Measurements from ENCODE around the gene UNK.

The UNK gene

GRCh38 chr17:75822119-75822799, 37.7 kb downstream of the UNK start:
- DNase-seq: peak; percentile 23

DNA sequence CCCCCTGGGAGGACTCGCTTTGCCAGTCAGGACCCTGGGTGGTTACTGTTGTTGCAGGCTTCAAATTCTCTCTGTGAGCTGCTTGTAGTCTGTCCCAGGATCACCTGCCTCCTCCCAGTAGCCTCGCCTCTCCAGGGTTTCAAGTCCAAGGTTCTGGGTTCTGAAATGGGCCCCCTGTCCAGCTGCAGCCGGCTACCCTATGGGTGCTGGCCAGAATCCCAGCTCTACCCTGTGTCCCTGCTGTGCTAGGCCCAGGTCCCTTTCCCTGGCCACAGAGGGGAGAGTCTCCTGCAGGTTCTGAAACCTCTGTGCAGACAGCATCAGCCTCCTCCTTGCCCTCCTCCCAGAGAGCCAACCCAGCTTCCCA, 38.2 kb downstream of the UNK start:
- no peak for DNase-seq

DNA sequence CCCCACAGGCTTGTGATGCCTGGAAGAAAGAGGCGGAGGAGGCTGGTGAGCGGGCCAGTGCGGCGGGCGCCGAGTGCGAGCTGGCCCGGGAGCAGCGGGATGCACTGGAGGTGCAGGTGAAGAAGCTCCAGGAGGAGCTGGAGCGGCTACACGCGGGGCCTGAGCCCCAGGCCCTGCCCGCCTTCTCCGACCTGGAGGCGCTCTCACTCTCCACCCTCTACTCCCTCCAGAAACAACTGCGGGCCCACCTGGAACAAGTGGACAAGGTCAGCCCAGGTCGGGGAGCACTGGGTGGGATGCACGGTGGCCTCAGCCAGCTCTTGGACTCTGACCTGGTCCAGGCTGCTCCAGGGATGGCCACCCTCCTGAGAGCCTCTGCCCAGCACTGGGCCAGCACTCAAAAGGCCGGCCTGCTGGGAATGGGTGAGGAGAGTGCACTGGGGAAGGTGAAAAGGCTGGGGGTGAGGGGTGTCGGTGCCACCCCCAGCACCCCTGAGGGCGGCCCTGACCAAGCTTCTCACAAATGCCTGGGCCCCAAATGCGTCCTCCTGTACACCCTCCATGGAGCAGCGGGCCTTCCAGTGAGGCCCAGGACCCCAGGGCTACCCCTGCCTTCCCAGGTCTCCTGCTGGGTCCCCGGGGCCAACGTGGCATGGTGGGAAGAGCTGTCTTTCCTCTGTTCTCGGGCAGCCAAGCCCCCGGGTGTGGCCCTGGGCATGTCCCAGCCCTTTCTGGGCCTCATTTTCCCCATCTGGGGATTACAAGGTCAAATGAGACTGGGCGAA, 38.8 kb downstream of the UNK start:
- DNase-seq: no peak

- no peak for DNase-seq
Measured at GRCh38 chr17:75824050-75824552, 39.5 kb downstream of the UNK start.

- no peak for DNase-seq
Measured at GRCh38 chr17:75824666-75825065, 40.1 kb downstream of the UNK start.

- no peak for DNase-seq
Measured at GRCh38 chr17:75825149-75825552, 40.5 kb downstream of the UNK start.

DNA sequence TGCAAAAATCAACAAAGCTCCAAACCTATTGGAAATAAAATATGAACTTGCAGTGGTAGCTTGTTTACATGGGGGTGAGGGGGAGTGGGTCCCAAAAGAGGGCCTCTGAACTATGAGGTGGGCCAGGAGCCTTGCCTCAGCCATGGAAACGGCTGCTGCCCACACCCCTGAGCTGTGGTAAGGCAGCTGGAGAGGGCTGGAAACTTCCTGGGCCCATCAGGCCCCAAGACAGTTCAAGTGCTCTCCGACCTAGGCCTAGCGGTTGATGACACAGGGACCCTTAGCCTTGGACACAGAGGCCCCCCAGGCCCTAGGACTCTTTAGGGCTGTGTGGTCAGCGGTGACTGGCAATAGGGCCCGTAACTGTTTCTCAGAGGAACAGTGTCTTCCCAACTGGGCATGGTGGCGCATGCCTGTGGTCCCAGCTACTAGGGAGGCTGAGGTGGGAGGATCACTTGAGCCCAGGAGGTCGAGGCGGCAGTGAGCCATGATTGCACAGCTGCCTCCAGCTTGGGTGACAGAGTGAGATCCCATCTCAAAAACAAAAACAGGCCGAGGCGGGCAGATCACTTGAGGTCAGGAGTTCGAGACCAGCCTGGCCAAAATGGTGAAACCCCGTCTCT, 41.3 kb downstream of the UNK start:
- DNase-seq: no peak

- no peak for DNase-seq
Measured at GRCh38 chr17:75826561-75827307, 42.1 kb downstream of the UNK start.

DNA sequence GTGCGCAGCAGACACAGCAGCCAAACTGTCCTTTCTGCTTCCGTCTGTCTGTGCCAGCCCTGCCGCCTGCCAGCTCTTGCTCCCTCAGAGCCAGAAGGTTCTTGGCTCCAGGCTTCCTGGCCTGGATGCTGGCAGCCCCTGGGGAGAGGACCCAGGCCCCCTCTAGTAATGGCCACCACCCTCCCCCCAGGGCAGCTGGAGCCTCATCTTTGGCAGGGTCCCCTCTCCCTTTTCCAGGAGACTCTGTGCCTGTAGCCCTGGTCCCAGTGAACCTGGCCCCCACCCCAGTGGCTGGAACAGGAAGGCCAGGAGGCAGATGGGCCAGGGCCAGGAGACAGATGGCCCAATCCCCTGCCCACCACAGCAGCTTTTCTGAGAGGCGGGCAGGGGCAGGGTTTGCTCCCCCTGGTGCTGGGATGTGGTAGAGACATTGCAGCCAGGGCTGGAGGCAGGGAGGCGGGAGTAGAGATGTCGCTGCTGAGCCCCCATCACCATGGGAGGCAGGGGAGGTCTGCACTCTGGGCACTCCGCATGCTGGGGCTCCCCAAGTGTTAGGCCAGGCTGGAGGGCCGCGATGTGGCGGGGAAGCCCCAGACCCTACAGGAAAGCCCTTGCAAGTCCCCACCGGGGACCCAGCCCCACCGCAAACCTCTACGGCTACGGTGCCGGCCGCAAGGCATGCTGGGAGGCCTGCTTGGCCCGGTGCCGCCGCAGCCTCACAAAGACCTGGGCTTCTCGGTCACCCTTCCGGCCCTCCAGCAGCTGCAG, 42.9 kb downstream of the UNK start:
- DNase-seq: peak; percentile 86

DNA sequence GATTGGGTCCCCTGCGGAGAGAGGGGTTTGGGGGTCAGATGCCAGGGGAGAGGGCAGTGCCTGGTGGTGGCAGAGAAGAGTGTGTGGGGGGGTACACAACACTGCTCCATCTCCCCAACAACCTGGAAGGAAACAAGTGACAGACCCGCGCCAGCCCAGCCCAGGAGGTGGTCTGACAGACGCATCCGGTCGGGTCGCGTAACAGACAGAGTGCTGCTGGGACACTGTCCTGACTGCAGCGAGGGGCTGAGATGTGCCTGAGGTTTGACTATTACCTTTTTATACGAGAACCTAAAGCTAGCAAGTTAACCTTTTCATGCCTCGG, 43.4 kb downstream of the UNK start:
- no peak for DNase-seq

DNA sequence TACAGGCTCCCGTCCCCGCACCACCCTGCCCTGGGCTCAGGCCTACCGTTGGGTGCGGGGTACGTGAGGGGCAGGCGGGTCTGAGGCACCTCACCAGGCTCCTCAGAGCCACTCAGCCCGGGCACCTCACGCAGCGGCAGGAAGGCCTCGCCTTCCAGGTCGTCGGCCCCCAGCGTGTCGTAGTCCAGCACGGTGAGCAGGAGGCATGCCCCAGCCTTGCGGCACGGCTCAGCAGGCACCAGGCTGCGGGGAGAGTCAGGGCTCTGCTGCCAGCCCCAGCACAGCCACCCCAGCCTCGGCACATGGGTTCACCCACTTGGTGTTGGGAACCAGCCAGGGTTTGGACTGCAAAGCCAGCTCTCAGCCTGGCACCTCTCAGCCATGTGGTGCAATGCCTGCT, 44.1 kb downstream of the UNK start:
- DNase-seq: no peak

DNA sequence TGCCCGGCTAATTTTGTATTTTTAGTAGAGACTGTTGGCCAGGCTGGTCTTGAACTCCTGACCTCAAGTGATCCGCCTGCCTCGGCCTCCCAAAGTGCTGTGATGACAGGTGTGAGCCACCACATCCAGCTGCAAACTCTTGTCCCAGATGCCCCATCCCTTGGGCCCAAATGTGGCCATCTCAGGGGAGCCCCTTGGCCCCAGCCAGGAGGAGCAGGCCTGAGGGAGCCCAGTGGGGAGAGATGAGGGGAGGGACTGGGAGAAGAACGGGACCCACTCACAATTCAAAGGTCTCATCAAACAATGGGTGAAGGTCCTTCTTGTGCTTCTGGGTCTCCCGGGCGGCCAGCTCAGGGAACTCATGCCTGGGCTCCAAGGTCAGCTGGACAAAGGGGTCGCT, 45.1 kb downstream of the UNK start:
- no peak for DNase-seq

- DNase-seq: no peak
Measured at GRCh38 chr17:75830164-75831031, 45.8 kb downstream of the UNK start.

DNA sequence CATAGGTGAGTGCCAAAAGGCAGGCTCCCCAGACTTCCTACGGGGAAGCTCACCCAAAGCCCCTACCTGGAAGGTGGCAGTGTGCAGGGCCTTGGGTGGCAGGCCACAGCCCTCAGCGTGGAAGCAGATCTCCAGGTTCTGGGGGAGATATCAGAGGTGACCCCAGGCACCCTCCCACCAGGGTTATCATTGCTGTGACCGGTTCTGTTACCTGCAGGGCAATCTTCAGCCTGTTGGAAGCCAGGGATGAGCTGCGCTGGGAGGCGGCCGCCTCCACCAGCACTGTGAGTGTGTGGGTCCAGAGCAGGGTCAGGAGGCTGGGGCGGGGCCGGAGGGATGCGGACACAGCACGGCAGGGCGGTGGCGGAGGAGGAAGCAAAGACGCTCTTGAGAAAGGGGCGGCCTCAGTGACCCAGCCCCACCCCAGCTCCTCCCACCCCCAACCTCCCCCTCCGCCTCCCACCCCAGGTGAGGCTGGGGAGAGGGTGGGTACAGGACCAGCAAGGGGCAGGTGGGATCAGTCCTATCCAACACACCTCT, 46.5 kb downstream of the UNK start:
- no peak for DNase-seq

DNA sequence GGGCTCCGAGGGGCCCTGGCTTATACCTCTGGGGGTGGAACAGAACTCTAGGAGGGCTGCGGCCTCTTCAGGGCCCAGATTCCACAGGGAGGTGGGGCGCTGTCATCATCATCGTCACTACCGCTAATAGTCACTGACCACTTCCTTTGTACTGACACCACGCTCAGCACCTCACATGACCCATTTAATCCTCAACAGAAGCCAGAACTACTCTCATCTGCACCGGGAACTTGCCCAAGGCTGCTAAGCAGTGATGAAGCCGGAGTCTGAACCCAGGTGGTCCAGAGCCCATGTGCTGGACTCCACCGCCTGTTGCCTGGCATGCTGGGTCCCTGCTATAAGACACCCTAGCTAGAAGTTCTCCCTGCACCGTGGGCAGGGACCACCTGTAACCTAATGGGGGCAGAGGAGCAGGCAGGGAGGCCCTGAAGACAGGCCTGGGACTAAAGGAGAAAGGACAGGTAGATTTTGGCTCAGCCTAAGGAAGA, 47.6 kb downstream of the UNK start:
- DNase-seq: no peak

DNA sequence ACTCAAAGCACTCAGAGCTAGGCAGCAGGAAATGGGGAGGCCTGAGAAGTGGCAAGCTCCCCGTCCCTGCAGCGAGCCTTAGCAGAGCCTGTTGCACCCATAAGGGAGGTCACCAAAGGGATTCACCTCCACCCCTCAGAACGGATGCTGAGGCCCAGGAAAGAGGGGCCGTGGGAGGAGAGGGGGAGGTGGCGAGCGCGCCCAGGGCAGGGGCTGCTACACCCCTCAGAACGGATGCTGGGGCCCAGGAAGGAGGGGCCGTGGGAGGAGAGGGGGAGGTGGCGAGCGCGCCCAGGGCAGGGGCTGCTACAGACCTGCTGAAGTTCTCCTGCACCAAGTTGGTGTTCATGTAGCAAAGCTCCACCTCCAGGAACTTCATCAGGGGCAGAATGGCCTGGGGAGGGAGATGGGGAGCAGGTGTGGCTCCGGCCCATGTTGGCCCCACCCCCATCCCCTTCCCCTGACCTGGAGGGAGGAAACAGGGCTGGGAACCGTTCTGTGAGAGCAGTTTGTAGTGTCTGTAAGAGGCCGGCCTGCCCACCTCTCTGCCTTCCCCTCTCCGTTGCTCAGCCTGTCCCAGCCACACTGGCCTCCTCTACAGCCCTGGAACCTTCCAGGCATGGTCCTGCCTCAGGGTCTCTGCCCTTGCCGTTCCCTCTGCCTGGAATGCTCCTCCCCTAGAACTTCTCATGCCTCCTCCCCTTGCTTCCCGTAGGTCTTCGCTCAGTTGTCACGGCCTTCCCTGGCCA, 48.2 kb downstream of the UNK start:
- DNase-seq: no peak

DNA sequence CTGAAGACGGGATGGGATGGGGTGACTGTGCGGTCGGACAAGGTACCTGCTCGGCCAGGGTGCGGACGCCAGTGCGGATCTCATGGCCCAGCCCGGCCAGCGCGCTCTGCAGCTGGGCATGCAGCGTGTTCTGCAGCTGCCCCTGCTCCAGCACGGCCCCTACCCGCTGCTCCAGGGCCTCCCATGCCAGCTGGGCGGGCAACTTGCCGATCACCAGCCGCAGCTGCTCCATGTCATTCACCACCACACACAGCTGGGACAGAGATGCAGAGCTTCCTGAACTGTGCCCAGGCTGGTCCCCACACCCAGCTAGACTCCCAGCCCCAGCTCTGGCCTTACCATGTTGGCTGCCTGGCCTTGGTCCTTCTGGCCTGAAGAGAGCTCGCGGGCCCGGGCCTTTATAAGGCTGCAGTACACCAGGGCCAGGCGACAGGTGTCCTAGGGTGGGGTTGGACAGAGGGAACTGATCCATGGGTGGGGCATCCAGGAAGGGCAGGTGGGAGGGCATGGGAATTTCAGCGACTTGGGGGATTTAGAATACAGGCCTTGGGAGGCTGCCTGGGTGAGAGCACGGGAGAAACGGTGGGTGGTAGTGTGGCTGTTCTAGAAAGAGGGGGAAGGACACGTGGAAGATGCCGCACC, 49.8 kb downstream of the UNK start:
- no peak for DNase-seq

DNA sequence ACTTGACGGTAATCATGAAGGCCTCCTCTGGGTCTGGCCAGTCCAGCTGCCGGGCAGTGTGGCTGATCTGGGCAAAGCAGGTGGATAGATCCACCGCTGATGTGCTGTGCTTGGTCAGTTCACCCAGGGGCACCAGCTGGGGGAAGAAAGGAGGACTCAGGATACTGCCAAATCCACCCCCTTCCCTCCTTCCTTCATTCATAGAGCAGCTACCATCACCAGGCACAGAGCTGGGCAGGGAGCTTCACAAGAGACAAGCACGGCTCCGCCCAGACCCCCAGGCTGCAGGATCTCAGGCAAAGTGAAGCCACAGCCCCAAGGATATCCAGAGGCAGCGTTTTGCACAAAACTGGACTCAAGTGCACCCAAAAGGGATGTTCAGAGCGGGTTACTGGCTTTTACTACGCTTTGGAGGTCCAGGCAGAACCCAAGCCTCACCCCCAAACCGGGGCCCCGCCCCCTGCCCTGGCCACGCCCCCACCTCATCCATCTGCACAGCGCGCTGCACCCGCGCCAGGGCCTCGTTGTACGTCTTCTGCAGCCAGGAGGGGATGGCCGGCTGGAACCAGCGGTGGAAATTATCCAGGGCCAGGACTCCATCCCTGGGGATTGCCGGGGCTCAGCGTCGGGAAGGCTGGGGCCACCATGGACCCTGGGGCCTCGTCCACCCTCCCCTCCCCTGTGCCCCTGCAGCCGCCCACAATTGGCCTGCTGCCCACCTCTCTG, 50.5 kb downstream of the UNK start:
- DNase-seq: peak; percentile 48

DNA sequence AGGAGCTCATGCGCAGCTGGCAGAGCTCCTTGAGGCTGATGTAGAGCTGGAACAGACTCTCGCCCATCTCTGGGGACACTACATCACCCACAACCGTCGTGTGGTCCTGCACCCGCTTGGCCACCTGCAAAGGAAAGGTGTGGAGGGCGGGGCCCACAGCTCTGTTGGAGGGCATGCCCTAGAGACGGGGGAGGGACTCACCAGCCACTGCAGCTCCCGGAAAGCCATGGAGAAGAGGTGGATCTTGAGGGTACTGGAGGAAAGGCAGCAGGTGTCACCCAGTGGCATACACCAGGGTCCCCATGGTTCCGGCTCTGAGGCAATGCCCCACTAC, 51.0 kb downstream of the UNK start:
- DNase-seq: peak; percentile 48
